ENCODE data around the gene ZC3H18. TPM values are rescaled to one million over a fixed set of nuclear protein-coding genes. Genes with fewer than 3 reads are reported as not detected.
A peak's percentile ranks its signal among the peaks of the same experiment; 100 is the strongest.

ZC3H18 gene
- total RNA-seq, 1 donor from 2014 or later = 50.2 TPM

GRCh38 chr16:88558457-88559442 is 11.5 kb upstream of the ZC3H18 start:
- peak; percentile 53 for TF ChIP-seq CTCF (IDR thresholded peaks at IDR 0.05)
- no peak overlapping the region for H3K27ac Mint-ChIP-seq (ENCODE audit: unreplicated experiment)
- DNase-seq (ENCODE audit: extremely low spot score, unreplicated experiment) = no peak

GRCh38 chr16:88560714-88561484 is 9.3 kb upstream of the ZC3H18 start:
- no peak for TF ChIP-seq CTCF (IDR thresholded peaks at IDR 0.05)
- H3K36me3 Mint-ChIP-seq (ENCODE audit: unreplicated experiment) = no peaks in the 10 kb centered on the region
- H3K27me3 Mint-ChIP-seq (ENCODE audit: unreplicated experiment) = peaks cover 13% of the 10 kb centered on the region
- no peak for DNase-seq (ENCODE audit: extremely low spot score, unreplicated experiment)
- peaks cover 7% of the 10 kb centered on the region for H3K4me1 Mint-ChIP-seq (ENCODE audit: unreplicated experiment)
- H3K27ac Mint-ChIP-seq (ENCODE audit: unreplicated experiment) = no peak overlapping the region
- H3K9me3 Mint-ChIP-seq (ENCODE audit: unreplicated experiment) = no peaks in the 10 kb centered on the region
- no peak overlapping the region for H3K4me3 Mint-ChIP-seq (ENCODE audit: unreplicated experiment)

More at GRCh38 chr16:88558457-88559442, 11.5 kb upstream of the ZC3H18 start:
- no peak overlapping the region for H3K4me3 Mint-ChIP-seq (ENCODE audit: unreplicated experiment)
- no peaks in the 10 kb centered on the region for H3K36me3 Mint-ChIP-seq (ENCODE audit: unreplicated experiment)
- H3K4me1 Mint-ChIP-seq (ENCODE audit: unreplicated experiment) = peaks cover 7% of the 10 kb centered on the region
- H3K27me3 Mint-ChIP-seq (ENCODE audit: unreplicated experiment) = peaks cover 22% of the 10 kb centered on the region
- no peaks in the 10 kb centered on the region for H3K9me3 Mint-ChIP-seq (ENCODE audit: unreplicated experiment)

GRCh38 chr16:88561485-88562359 is 8.5 kb upstream of the ZC3H18 start:
- Mint-ChIP-seq H3K9me3 (ENCODE audit: unreplicated experiment) (no peaks in the 10 kb centered on the region), H3K4me1 (ENCODE audit: unreplicated experiment) (peaks cover 7% of the 10 kb centered on the region), H3K36me3 (ENCODE audit: unreplicated experiment) (no peaks in the 10 kb centered on the region), H3K4me3 (ENCODE audit: unreplicated experiment) (peak overlapping the region; percentile 65), H3K27ac (ENCODE audit: unreplicated experiment) (no peak overlapping the region), H3K27me3 (ENCODE audit: unreplicated experiment) (peaks cover 6% of the 10 kb centered on the region)
- no peak for DNase-seq (ENCODE audit: extremely low spot score, unreplicated experiment)
- peak; percentile 71 for TF ChIP-seq CTCF (IDR thresholded peaks at IDR 0.05)

- H3K36me3 Mint-ChIP-seq (ENCODE audit: unreplicated experiment) = no peaks in the 10 kb centered on the region
- DNase-seq (ENCODE audit: extremely low spot score, unreplicated experiment) = no peak
- H3K9me3 Mint-ChIP-seq (ENCODE audit: unreplicated experiment) = no peaks in the 10 kb centered on the region
- no peak overlapping the region for H3K27ac Mint-ChIP-seq (ENCODE audit: unreplicated experiment)
- no peak for TF ChIP-seq CTCF (IDR thresholded peaks at IDR 0.05)
- H3K27me3 Mint-ChIP-seq (ENCODE audit: unreplicated experiment) = no peaks in the 10 kb centered on the region
- H3K4me1 Mint-ChIP-seq (ENCODE audit: unreplicated experiment) = peaks cover 13% of the 10 kb centered on the region
- no peak overlapping the region for H3K4me3 Mint-ChIP-seq (ENCODE audit: unreplicated experiment)
Observed at GRCh38 chr16:88566158-88566557, 4.0 kb upstream of the ZC3H18 start.

Measured in osteocyte (in vitro differentiated cells).